Measurements from ENCODE around the gene NCAPG2. TPM values are rescaled to one million over a fixed set of nuclear protein-coding genes. Genes with fewer than 3 reads are reported as not detected.
A peak's percentile ranks its signal among the peaks of the same experiment; 100 is the strongest.

The NCAPG2 gene
- total and polyA plus RNA-seq, 3 donors from 2014 or later, result 30.2 to 53.9 (median 34.0) TPM

DNA sequence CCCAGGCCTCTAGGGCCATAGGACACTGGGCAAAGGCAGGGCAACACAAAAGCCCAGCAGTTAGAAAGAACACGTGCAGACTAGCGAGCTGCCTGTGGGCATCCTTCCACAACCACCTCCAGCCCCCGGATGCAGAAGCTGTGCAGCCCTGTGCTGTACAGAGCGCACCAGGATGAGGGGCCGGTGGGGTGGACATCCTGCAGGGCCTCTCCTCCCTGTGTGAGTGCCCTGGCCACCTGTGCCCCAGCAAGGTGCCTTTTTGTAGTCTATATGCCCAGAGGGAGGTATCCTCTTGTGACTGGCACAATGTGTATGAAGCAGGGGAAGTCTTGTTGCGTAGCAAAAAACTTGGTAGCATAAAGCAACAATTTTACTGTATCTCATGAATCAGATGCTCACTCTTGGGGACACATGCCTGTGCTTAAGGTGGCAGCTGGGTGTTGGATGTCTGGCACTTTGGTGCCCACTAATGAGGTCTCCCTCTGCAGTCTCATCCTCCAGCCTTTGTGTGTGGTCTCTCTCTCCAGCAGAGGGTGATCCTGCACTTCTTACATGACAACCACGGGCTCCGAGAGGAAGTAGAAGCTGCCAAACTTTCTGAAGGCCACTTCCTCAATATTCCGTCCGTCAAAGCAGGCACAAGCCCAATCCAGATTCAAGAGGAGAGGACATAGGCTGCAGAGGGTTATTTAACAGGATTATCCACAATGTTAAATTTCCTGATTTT, 8.7 kb downstream of the NCAPG2 start:
- DNase-seq, result peak; percentile 79
- no peaks in the 10 kb centered on the region for H3K27me3 ChIP-seq
- no peak for TF ChIP-seq POLR2A (IDR thresholded peaks at IDR 0.05)
- TF ChIP-seq, protein P1, sequence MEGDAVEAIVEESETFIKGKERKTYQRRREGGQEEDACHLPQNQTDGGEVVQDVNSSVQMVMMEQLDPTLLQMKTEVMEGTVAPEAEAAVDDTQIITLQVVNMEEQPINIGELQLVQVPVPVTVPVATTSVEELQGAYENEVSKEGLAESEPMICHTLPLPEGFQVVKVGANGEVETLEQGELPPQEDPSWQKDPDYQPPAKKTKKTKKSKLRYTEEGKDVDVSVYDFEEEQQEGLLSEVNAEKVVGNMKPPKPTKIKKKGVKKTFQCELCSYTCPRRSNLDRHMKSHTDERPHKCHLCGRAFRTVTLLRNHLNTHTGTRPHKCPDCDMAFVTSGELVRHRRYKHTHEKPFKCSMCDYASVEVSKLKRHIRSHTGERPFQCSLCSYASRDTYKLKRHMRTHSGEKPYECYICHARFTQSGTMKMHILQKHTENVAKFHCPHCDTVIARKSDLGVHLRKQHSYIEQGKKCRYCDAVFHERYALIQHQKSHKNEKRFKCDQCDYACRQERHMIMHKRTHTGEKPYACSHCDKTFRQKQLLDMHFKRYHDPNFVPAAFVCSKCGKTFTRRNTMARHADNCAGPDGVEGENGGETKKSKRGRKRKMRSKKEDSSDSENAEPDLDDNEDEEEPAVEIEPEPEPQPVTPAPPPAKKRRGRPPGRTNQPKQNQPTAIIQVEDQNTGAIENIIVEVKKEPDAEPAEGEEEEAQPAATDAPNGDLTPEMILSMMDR (IDR thresholded peaks at IDR 0.05), result peak in 2 of 3 experiments; percentile 39 to 41
- H3K4me1 ChIP-seq, result peaks cover 6% of the 10 kb centered on the region
- no peaks in the 10 kb centered on the region for H3K9me3 ChIP-seq
- H3K27ac ChIP-seq, result no peak overlapping the region
- no peaks in the 10 kb centered on the region for H3K36me3 ChIP-seq (ENCODE audit: low read depth, missing control alignments)
- no peak overlapping the region for H3K4me3 ChIP-seq
- 49 to 57% methylated on average over 8 to 10 of the region's 10 CpGs for WGBS, 2 donors
- intact Hi-C loops (cut with DNase I; ENCODE audit: low total_unique reads), result no loop called here

DNA sequence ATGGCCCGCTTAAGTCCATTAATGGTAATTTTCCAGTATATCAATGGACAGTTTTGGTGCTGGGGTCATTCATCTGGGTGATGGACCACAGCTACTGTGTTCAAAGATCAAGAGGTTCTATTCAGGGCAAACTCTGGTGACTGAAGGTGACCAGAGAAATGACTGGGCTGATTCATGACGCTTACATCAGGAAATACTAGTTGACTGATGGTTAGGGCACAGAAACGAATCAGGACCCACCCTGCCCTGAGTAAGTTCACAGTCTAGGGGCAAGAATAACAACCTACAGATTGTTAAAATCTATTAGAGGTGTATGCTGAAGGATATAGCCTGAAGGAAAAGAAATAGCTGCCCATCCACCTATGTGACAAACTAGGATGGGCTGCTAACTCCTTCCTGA, 9.5 kb downstream of the NCAPG2 start:
- TF ChIP-seq, protein P1 (IDR thresholded peaks at IDR 0.05), result no peak
- TF ChIP-seq POLR2A (IDR thresholded peaks at IDR 0.05), result no peak
- H3K4me1 ChIP-seq, result peaks cover 6% of the 10 kb centered on the region
- no peak overlapping the region for H3K27ac ChIP-seq
- no peaks in the 10 kb centered on the region for H3K9me3 ChIP-seq
- 62 to 64% methylated on average over 3 of the region's 3 CpGs for WGBS, 2 donors
- intact Hi-C loops (cut with DNase I; ENCODE audit: low total_unique reads), result no loop called here
- H3K27me3 ChIP-seq, result no peaks in the 10 kb centered on the region
- H3K4me3 ChIP-seq, result no peak overlapping the region
- no peaks in the 10 kb centered on the region for H3K36me3 ChIP-seq (ENCODE audit: low read depth, missing control alignments)
- DNase-seq, result no peak

DNA sequence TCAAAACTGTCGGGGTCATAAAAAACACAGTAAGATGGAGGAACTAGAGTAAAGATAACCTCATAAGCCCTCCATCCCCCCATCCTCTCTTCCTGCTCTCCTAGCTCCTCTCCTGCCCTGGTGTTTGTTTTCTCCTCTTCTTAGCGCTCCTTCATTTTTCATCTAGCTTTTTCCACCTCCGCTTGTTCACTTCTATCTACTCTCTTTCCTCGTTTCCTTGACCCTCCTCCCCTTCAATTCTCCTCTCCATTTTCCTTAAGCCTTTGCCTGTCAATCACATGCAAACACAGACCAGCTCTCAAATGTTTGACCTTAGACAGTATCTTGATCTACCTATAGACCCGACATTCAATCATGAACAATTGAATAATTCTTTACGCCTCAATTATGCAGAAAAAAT, 10.0 kb downstream of the NCAPG2 start:
- H3K27ac ChIP-seq, result no peak overlapping the region
- DNase-seq, result no peak

DNA sequence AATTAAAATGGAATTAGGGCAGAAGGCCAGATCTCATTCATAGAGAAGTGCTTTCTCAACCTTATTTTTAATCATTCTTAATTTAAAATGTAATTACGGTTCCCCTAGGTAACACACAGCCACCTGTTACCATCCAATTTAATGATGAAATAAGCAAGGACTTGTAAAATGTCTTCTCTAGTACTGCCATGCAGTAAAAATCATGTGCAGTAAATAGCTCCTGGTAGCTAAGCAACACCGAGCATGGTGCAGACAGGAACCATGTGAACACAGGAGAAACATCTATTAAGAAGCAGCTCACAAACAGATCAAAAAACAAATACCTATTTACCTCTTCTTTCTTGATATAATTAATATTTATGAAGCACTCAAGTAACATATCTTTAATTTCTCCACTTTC, 15.1 kb downstream of the NCAPG2 start:
- no peaks in the 10 kb centered on the region for H3K9me3 ChIP-seq
- WGBS, 2 donors, result 98 to 100% methylated on average over 2 of the region's 2 CpGs

More for the DNA sequence above, 10.0 kb downstream of the NCAPG2 start:
- no peaks in the 10 kb centered on the region for H3K9me3 ChIP-seq
- intact Hi-C loops (cut with DNase I; ENCODE audit: low total_unique reads), result no loop called here
- H3K27me3 ChIP-seq, result no peaks in the 10 kb centered on the region
- no peaks in the 10 kb centered on the region for H3K36me3 ChIP-seq (ENCODE audit: low read depth, missing control alignments)
- WGBS, 2 donors, result 76 to 93% methylated on average over 6 of the region's 6 CpGs
- peaks cover 6% of the 10 kb centered on the region for H3K4me1 ChIP-seq
- H3K4me3 ChIP-seq, result no peak overlapping the region
- TF ChIP-seq, protein P1 (IDR thresholded peaks at IDR 0.05), result no peak
- no peak for TF ChIP-seq POLR2A (IDR thresholded peaks at IDR 0.05)

More for the DNA sequence above, 15.1 kb downstream of the NCAPG2 start:
- Histone ChIP-seq H3K4me3 (no peak overlapping the region), H3K36me3 (ENCODE audit: low read depth, missing control alignments) (no peaks in the 10 kb centered on the region), H3K27ac (no peak overlapping the region), H3K4me1 (no peaks in the 10 kb centered on the region), H3K27me3 (no peaks in the 10 kb centered on the region)
- TF ChIP-seq POLR2A (IDR thresholded peaks at IDR 0.05), result no peak
- TF ChIP-seq, protein P1 (IDR thresholded peaks at IDR 0.05), result no peak
- no peak for DNase-seq
- intact Hi-C loops (cut with DNase I; ENCODE audit: low total_unique reads), result no loop called here
